H1 (cell line): Measurements from ENCODE around the gene SCGN.

ENCODE experiments used
- CHD1 ChIP-seq: IDR thresholded peaks from 2 replicates; pipeline ENCODE4 v1.6.1; 2012; ENCODE audit warnings: low read depth, low read length, improper control_type of control experiment
- EZH2 ChIP-seq: fragments of 200-600 bp; sonication (generic); IDR thresholded peaks from 2 replicates; pipeline ENCODE4 v1.7.1; 2012; ENCODE audit warnings: low read depth, mild to moderate bottlenecking, moderate library complexity, low read length, inconsistent platforms; ENCODE audit not compliant: severe bottlenecking
- GABPA ChIP-seq: IDR thresholded peaks from 2 replicates; pipeline ENCODE4 v1.6.1; 2011; ENCODE audit warnings: mild to moderate bottlenecking, low read length, moderate library complexity, borderline replicate concordance; ENCODE audit not compliant: insufficient read depth
- JUND ChIP-seq: IDR thresholded peaks from 2 replicates; pipeline ENCODE4 v1.6.1; 2011; ENCODE audit warnings: mild to moderate bottlenecking, improper control_type of control experiment, low read length
- MAFK ChIP-seq: IDR thresholded peaks from 2 replicates; pipeline ENCODE4 v1.6.1; 2012; ENCODE audit warnings: low read depth, mild to moderate bottlenecking, improper control_type of control experiment, low read length
- POLR2A ChIP-seq, 2 experiments: IDR thresholded peaks; 1 replicate in 1 of 2; 2 replicates in 1 of 2; pipeline ENCODE4 v1.6.1; 2011; ENCODE audit warnings: low read depth in 2 of 2, low read length in 2 of 2, mild to moderate bottlenecking in 2 of 2; ENCODE audit errors: control extremely low read depth in 1 of 2
- SAP30 ChIP-seq: fragments of 300-600 bp; sonication (generic); IDR thresholded peaks from 2 replicates; pipeline ENCODE4 v1.7.1; 2012; ENCODE audit warnings: low read length, moderate library complexity, mild to moderate bottlenecking, inconsistent platforms; ENCODE audit not compliant: insufficient read depth, insufficient replicate concordance
- SIN3A ChIP-seq, 2 experiments: IDR thresholded peaks in 1 of 2; conservative IDR thresholded peaks in 1 of 2; 2 replicates each; pipeline ENCODE4 v1.6.1; 2011 to 2012; ENCODE audit warnings: low read length in 2 of 2, improper control_type of control experiment in 1 of 2, low read depth in 1 of 2, mild to moderate bottlenecking in 1 of 2
- SP1 ChIP-seq: IDR thresholded peaks from 2 replicates; pipeline ENCODE4 v1.6.1; 2011; ENCODE audit warnings: low read depth, low read length
- YY1 ChIP-seq: IDR thresholded peaks from 2 replicates; pipeline ENCODE4 v1.6.1; 2011; ENCODE audit warnings: low read depth, mild to moderate bottlenecking, low read length
- ZNF274 ChIP-seq: IDR thresholded peaks from 2 replicates; pipeline ENCODE4 v1.7.0; 2012; ENCODE audit warnings: low read length, borderline replicate concordance; ENCODE audit errors: extremely low read depth
- TF ChIP-seq, protein P1 (sequence below), 3 experiments: IDR thresholded peaks; 1 replicate in 2 of 3; 2 replicates in 1 of 3; pipeline versions ENCODE4 v1.5.1 to v1.6.1; 2011; ENCODE audit warnings: low read length in 3 of 3, mild to moderate bottlenecking in 3 of 3, inconsistent platforms in 2 of 3, low read depth in 1 of 3, moderate library complexity in 1 of 3; ENCODE audit not compliant: insufficient read depth in 1 of 3; ENCODE audit errors: control extremely low read depth in 1 of 3
- TF ChIP-seq, protein P2 (sequence below): IDR thresholded peaks from 2 replicates; pipeline ENCODE4 v1.6.1; 2011; ENCODE audit warnings: low read depth, mild to moderate bottlenecking, low read length; ENCODE audit not compliant: insufficient read depth

DNA sequence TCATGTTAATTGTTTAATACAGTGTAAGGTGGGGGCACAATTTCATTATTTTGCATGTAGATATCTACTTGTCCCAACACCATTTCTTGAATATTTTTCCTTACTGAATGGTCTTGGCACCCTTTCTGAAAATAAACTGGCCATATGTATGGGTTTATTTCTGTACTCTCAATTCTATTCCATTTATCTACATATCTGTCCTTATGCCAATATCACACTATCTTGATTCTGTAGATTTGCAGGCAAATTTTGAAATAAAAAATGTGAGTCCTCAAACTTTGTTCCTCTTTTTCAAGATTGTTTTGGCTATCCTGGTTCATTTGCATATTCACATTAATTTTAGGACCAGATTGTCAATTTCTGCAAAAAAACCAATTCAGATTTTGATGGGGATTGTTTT is 34.8 kb downstream of the SCGN start:
- TF ChIP-seq POLR2A (IDR thresholded peaks at IDR 0.05; ENCODE audit: control extremely low read depth in 1 of 2, low read depth in 2 of 2, low read length in 2 of 2) (no peak), JUND (no peak), CHD1 (no peak), SP1 (no peak), MAFK (no peak), EZH2 (no peak), YY1 (no peak), ZNF274 (no peak), SIN3A (conservative IDR thresholded peaks at IDR 0.05 in 1 of 2, IDR thresholded peaks at IDR 0.05 in 1 of 2; ENCODE audit: low read depth in 1 of 2, low read length in 2 of 2) (no peak), SAP30 (no peak), GABPA (no peak)
- TF ChIP-seq, protein P1, sequence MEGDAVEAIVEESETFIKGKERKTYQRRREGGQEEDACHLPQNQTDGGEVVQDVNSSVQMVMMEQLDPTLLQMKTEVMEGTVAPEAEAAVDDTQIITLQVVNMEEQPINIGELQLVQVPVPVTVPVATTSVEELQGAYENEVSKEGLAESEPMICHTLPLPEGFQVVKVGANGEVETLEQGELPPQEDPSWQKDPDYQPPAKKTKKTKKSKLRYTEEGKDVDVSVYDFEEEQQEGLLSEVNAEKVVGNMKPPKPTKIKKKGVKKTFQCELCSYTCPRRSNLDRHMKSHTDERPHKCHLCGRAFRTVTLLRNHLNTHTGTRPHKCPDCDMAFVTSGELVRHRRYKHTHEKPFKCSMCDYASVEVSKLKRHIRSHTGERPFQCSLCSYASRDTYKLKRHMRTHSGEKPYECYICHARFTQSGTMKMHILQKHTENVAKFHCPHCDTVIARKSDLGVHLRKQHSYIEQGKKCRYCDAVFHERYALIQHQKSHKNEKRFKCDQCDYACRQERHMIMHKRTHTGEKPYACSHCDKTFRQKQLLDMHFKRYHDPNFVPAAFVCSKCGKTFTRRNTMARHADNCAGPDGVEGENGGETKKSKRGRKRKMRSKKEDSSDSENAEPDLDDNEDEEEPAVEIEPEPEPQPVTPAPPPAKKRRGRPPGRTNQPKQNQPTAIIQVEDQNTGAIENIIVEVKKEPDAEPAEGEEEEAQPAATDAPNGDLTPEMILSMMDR (IDR thresholded peaks at IDR 0.05; ENCODE audit: control extremely low read depth in 1 of 3, insufficient read depth in 1 of 3, low read depth in 1 of 3, low read length in 3 of 3) = no peak
- TF ChIP-seq, protein P2, sequence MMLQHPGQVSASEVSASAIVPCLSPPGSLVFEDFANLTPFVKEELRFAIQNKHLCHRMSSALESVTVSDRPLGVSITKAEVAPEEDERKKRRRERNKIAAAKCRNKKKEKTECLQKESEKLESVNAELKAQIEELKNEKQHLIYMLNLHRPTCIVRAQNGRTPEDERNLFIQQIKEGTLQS = no peak
